GM18511 (cell line): ENCODE results near the gene TMEM33.
A peak's percentile ranks its signal among the peaks of the same experiment; 100 is the strongest.
"Not testable (repeated sequence)": the region's sequence is repeated elsewhere in the genome, so short reads cannot be mapped to it uniquely, and the experiment has no call there.

Experiments used
- ATAC-seq: cut with Tn5 transposase; IDR thresholded peaks from one replicate; pipeline ENCODE4 v1.9.1; 2021; ENCODE audit warnings: mild to moderate bottlenecking, moderate library complexity; ENCODE audit not compliant: unreplicated experiment

The TMEM33 gene, protein sequence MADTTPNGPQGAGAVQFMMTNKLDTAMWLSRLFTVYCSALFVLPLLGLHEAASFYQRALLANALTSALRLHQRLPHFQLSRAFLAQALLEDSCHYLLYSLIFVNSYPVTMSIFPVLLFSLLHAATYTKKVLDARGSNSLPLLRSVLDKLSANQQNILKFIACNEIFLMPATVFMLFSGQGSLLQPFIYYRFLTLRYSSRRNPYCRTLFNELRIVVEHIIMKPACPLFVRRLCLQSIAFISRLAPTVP

GRCh38 chr4:41934901-41935651 lies at the start of gene TMEM33:
Gene TMEM33 (plus strand): TSS chr4:41935429. CDS start chr4:41935485, 56 bp downstream.
- ATAC-seq = peak; percentile 93

DNA sequence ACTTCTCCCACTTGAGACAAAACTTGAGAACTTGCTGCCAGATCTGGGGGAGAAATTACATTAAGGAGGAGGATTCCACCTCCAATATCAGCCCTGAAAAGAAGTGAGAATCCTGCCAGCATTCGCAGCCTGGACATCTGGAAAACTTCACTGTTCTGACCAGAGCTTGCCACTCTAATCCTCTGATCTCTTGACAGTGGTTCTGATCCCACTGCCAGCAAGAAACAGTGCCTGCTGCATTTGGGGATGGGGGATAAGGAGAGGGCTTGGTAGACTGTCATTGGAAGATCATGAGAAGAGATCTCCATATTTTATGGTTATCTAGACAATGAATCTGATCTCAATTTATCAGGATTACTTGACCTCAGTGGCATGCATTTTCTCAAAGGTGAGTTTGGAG lies 49.8 kb upstream of the TMEM33 start:
- ATAC-seq = no peak

DNA sequence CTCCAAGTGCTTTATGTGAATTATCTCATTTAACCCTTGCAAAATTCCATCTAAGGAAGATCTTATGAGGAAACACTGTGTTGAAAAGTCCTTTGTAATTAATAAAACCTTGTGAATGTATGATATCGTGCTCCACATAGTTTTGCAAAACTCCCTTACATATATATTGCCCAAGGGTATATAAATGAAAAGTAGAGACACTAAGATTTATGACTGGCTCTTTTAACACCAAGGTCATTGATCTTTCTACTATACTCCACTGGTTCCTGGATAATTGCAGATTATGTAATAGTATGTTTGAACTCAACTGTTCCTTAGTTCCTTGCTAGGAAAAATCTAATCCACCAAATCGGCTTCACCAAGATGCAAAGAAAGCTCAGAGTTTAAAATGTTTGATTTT lies 48.0 kb upstream of the TMEM33 start:
- no peak for ATAC-seq

GRCh38 chr4:41887821-41888686 lies 47.2 kb upstream of the TMEM33 start:
- no peak for ATAC-seq

DNA sequence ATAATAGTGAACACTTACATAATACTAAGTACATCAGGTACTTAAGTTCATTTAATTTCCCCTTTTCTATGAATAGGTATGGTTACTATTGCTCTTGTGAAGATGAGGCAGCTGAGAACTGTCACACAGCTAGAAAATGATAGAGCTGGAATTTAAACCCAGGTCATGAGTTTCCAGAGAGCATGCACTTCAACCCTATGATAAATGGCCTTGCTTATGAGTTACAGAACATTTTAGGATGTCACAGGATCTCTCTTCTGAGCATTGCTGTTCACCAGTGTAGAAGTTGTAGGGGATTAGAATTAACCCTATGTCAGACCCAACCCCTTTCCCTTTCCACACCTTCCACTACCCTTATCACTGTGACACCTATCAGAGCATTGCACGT lies 46.5 kb upstream of the TMEM33 start:
- no peak for ATAC-seq

GRCh38 chr4:41889317-41889716 lies 45.9 kb upstream of the TMEM33 start:
- ATAC-seq = no peak

- no peak for ATAC-seq
Measured at GRCh38 chr4:41890085-41890484, 45.1 kb upstream of the TMEM33 start.

DNA sequence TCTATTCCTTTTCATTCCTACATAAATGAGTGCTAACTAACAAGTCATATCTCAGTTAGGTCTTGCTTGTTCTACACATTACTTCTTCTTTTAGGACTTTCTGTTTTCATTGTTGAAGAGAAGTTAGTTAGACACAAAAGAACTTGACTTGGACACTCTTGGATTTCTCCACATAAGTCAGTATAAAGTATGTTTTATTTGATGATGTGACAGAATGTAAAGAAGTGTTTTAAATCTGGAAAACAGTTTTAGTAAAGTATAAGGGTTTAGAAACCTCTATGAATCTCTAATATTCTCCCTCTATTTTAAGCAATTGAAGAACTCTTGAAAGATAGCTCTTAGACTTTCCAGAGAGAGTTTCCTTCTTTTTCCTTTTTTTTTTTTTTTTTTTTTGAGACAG lies 38.6 kb upstream of the TMEM33 start:
- no peak for ATAC-seq

- ATAC-seq = no peak
Measured at GRCh38 chr4:41897698-41898097, 37.5 kb upstream of the TMEM33 start.

GRCh38 chr4:41909136-41909535 lies 26.1 kb upstream of the TMEM33 start:
- ATAC-seq = not testable (repeated sequence)

GRCh38 chr4:41912546-41912945 lies 22.7 kb upstream of the TMEM33 start:
- no peak for ATAC-seq

GRCh38 chr4:41913509-41913908 lies 21.7 kb upstream of the TMEM33 start:
- no peak for ATAC-seq

GRCh38 chr4:41918278-41918677 lies 17.0 kb upstream of the TMEM33 start:
- no peak for ATAC-seq

DNA sequence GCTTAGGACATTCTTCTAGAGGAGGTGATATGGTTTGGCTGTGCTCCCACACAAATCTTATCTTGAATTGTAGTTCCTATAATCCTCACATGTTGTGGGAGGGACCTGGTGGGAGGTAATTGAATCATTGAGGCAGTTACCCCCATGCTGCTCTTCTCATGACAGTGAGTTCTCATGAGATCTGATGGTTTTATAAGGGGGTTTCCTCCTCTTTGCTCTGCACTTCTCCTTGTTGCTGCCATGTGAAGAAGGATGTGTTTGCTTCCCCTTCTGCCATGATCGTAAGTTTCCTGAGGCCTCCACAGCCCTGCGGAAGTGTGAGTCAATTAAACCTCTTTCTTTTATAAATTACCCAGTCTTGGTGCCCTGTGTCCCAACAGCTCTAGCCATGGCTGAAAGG lies 14.8 kb upstream of the TMEM33 start:
- not testable (repeated sequence) for ATAC-seq

- no peak for ATAC-seq
Measured at GRCh38 chr4:41921476-41921875, 13.8 kb upstream of the TMEM33 start.

DNA sequence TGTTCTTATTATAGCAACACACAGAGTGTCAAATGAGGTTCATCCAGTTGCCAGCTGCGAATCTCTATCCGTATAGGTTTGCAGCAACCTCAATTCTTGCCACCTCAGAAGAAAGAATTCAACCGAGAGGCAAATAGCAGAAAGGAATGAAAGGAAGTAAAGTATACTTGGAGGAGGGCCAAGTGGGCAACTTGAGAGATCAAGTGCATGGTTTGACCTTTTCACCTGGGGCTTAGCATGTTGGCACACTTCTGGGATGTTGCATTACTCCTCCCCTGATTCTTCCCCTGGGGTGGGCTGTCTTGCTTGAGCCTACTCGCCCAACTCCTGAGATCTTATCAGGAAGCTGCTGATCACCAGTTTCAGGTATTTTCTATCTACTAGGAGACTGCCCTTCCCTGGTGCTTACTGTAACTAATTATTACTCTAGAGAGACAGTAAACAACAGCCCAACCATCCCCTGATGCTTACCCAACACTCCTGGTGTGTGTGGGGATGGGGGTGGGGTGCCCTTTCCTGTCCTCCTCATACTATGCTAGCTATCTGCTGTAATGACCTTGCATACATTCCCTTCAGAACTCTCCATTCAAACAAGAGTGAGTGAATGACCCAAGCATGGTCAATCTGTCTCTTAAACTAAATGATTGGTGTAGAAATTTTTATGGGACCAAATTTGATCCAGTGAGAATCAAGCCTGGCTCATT lies 7.3 kb upstream of the TMEM33 start:
- no peak for ATAC-seq

DNA sequence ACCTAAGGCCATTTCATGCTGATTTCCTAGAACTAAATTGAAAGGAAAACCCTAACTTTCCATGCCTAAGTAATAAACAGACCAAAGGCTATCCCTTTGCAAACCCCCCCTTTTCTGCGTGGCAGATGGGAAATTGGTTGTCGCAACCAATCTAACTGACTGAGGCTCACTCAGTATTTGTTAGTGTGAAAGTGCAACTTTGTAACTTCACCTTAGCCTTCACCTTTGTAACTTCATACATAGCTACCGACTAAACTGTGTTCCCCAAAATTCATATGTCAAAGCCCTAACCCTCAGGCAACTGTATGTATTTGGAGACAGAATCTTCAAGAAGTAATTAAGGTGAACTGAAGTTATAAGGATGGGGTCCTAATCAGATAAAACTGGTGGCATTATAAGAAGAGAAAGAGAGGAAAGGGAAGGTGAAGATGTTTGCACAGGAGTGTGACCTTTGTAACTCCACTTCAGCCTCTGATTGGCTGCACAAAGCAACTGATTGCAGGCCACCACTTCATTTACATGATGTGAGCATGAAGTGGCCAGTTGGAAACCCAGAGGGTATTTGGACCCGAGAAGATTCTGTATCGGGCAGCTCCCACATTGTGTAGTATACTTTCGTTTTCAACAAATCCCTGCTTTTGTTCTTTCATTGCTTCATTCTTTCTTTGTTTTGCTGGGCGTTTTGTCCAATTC lies 4.9 kb upstream of the TMEM33 start:
- ATAC-seq = no peak

GRCh38 chr4:41932988-41933387 lies 2.2 kb upstream of the TMEM33 start:
- no peak for ATAC-seq

- no peak for ATAC-seq
Measured at GRCh38 chr4:41933997-41934503, 1.2 kb upstream of the TMEM33 start.

- no peak for ATAC-seq
Measured at GRCh38 chr4:41934514-41934900, 722 bp upstream of the TMEM33 start.
